Bone marrow (tissue), 2 donors: ENCODE results near the gene ZSCAN1.

Experiments used
- DNase-seq, 2 donors: peaks; one replicate each; lab custom pipeline; 2025; lab: John Stamatoyannopoulos, UW

The ZSCAN1 gene

GRCh38 chr19:58040751-58041525 is 7.1 kb downstream of the ZSCAN1 start:
- no peak for DNase-seq

DNA sequence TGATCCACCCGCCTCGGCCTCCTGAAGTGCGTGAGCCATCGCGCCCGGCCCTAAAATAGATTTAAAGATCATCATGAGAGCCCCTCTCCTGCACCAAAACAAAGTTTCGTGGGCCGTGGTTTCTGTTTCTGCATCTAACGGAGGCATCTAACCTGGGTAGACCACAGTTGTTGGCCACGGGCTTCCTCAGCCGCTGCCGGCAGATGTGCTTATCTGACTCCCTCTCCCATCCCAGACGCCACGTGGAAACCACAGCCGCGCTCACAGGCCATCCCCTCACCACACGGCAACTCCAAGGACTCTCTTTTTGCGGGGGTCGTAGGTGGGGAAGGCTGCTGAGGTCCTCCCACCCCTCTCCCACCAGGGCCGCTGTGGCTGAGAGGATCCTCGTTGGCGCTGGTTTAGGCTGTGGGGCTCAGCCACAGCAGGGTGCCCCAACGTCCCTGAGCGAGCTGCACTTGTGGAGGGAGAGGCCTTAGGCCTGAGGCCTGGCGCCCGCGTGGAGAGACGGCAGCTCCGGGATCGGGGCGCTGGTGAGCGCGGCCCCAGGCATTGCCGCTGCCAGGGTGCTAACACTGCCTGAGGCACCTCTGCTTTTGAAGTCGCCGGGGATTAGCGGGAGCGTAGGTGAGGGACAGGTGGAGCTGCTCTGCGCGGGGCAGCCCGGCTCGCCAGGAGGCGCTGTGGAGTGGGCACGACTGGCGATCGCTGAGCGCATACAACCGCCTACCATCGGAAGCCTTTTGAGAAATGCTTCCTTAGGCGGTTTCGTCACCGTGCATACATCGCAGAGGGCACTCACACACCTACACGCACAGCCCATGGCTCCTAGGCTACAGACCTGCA is 8.9 kb downstream of the ZSCAN1 start:
- no peak for DNase-seq

GRCh38 chr19:58044391-58044790 is 10.6 kb downstream of the ZSCAN1 start:
- DNase-seq: no peak

- DNase-seq: no peak
These were observed 11.1 kb downstream of the ZSCAN1 start for GRCh38 chr19:58044886-58045285.

GRCh38 chr19:58045411-58046050 is 11.7 kb downstream of the ZSCAN1 start:
- no peak for DNase-seq

DNA sequence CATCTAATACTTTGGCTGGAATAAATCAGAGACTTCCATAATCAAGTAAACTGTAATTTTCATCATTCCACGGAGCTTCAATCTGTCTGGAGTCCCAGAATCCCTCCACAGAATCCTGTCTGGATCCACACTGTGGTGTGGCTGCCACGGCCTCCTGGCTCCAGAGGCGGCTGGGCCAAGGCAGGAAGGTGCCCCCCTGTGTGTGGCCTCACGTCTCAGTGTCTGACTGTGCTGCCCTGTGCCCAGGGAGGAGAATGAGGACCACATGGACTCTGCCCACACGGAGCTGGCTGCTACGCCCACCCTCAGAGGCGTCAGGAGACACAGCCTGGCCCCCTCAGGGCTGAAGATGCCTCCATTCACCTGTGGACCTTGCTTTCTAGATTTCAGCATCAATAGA is 13.0 kb downstream of the ZSCAN1 start:
- DNase-seq: no peak

GRCh38 chr19:58047672-58048071 is 13.8 kb downstream of the ZSCAN1 start:
- DNase-seq: no peak

DNA sequence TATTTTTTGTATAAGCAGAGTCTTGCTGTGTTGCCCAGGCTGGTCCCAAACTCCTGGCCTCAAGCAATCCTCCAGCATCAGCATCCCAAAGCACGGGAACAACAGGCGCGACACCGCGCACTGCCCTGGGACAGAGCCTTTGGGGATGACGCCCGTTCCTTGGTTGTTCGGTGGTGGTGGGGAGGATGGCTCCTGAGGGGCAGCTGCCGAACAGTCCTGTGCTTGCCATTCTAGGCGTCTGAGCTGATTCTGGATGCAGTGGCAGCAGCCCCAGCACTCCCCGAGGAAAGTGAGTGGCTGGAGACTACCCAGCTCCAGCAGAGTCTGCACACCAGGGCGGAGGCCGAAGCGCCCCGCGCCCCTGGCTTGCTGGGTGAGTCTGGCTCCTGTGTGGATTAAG is 18.4 kb downstream of the ZSCAN1 start:
- DNase-seq: no peak

GRCh38 chr19:58053480-58054156 is 19.8 kb downstream of the ZSCAN1 start:
- no peak for DNase-seq

GRCh38 chr19:58054901-58055874 is 21.4 kb downstream of the ZSCAN1 start:
- DNase-seq: no peak

DNA sequence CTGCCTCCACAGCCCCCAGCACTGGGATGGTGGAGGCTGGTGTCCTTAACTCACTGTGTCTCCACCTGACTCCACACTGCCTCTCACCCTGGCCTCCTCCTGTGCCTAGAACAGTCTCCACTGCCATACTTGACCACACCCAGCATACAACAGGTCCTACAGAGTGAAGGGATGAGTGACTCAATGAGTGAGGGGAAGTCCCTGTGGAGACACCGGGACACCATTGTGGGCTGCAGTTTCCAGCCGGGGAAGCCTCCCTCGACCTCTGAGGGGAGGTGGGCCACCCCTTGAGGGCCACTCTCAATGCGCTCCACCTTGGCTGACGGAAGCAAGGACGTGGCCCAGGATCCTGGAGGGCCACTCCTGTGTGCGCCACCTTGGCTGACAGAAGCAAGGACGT is 22.4 kb downstream of the ZSCAN1 start:
- no peak for DNase-seq

DNA sequence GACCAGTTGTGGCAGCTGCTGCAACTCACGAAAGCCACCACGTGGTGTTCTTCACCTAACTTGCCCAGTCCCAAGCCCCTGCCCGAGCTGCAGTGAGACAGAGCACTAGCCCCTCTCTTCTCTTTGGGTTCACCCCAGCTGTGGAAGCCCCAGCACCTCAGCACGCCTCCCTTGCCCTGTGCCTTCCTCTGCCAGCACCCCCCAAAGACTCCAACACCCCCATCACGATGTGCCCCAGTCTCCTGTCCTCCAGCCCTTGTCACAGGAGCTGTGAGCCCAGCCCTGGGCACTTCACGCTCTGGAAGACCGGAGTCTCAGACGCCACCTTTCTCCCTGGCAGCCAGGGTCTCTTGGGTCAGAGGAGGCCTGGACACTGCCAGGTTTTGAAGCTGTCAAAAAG is 23.0 kb downstream of the ZSCAN1 start:
- DNase-seq: no peak

DNA sequence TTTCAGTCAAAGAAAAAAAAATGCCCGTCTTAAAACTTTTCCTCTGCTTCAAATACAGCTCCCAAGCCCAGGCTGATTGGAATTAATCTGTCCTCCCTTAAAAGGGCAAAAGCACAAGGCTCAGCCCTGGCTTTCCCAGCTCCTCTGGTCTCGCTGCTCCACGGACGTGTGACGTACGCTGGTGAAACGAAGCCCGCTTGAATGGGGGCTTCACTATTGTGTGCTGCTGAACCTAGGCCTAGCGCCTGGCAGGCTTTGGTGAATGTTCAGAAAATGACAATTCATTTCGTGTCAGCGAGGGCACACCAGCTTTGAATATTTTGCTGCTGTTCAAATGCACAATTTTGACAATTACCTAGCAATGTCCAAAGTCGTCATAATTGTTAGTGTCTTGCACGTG is 24.6 kb downstream of the ZSCAN1 start:
- no peak for DNase-seq

- DNase-seq: peak; percentile 3 to 70
These were observed 25.3 kb downstream of the ZSCAN1 start, which contains the start of gene ZNF135 for GRCh38 chr19:58059003-58059670. ZNF135 (plus strand) TSS chr19:58059282; CDS start chr19:58060003, 721 bp downstream.

DNA sequence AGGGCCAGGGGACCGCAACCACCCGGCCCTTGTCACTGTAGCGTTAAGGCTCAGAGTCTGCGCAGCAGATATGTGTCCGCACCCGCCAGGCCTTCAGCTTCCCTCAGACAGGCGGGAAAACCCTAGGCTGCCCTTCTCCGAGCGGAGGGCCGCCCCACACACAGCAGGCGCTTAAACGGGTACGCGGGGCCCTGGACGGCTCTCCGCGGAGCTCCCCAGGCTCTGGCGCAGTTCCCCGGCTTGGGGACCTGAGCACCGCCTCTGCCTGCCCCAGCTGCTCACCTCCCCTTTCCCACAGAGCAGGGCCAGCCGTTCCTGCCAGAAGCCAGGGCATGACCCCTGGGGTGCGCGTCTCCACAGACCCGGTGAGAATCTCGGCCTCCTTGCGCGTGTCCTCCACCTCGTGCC is 25.9 kb downstream of the ZSCAN1 start:
- DNase-seq: no peak

GRCh38 chr19:58060231-58060630 is 26.4 kb downstream of the ZSCAN1 start:
- no peak for DNase-seq

DNA sequence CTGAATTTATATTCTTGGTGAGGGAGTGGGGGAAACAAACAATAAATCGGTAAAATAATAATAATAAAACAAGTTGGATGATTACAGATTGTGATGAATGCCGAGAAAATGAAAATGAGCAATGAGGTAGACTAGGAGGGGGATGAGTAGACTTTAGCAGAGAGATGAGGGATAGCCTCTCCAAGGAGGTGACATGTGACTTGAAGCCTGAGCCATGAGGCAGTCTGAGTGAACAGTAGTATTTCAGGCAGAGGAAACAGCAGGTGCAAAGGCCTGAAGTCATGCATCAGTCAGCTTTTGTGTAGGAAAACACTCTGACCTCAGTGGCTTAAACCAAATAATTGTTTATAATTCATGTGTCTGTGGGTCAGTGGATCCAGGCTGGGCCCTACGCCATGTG is 29.9 kb downstream of the ZSCAN1 start:
- DNase-seq: no peak

GRCh38 chr19:58067240-58067912 is 33.6 kb downstream of the ZSCAN1 start:
- no peak for DNase-seq

DNA sequence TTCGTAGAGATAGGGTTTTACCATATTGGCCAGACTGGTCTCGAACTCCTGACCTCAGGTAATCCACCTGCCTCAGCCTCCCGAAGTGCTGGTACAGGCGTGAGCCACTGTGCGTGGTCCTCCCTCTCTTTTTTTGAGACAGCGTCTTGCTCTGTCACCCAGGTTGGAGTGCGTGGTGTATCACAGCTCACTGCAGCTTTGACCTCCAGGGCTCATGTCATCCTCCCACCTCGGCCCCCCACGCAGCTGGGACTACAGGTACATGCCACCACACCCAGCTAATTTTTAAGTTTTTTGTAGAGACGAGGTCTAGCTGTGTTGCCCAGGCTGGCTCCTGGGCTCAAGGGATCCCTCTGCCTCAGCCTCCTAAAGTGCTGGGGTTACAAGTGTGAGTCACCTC is 46.0 kb downstream of the ZSCAN1 start:
- no peak for DNase-seq

DNA sequence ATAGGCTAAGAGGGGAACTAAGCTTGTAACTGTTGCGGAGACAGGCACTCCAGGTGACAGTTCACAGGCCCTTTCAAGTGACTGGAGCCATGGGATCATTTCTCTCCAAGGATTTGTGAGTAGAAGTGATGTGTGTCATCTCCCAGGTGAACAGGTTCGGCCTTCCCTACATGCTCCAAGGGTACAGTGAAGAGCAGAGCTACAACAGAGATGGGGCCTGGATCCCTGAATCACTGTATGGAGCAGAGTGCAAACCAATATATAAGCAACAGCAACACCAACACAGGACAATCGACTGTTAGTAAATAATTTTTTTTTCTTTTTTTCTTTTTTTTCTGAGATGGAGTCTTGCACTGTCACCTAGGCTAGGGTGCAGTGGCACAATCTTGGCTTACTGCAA is 49.2 kb downstream of the ZSCAN1 start:
- DNase-seq: no peak
